Superior temporal gyrus (tissue), 1 donor: Measurements from ENCODE around the gene DIAPH2.

ENCODE experiments used
- DNase-seq: peaks from one replicate; pipeline ENCODE4 v3.0.0-alpha.2; 2016; ENCODE audit errors: extremely low spot score

Gene DIAPH2

DNA sequence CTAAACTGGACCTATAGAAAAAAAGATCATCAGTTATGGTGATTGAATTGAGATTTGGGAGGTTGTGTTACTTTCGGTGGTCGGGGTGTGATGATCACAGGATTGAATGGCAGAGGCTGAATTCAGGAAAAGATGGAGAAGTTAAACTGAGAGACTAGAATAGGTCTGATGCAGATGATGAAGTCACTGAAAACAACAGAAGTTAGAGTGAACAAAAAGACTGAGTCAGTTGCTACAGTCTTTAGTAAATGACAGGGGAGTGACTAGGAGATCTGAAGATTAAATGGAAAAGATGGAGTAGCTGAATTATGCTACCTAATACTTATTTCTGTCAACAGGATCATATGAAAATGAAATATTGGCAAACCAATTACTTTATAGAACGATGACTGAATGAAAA is 362.2 kb downstream of the DIAPH2 start:
- no peak for DNase-seq

DNA sequence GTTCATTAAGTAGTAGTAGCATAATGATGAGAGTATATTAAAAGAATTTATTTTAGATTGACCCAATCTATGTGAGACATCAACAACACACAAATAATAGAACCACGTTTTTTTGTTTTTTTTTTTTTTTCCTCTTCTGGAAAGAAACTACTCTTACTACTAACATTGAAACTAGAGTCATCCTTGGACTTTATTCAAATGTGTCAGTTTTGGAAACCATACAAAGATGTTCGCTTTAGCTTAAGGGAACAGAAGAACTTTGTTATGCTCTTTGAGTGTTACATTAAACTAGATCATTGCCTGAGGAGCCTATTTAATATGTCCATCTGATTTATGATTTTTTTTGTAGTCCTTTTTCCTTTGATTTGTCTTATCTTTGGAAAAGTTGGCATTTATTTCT is 365.8 kb downstream of the DIAPH2 start:
- peak; percentile 12 for DNase-seq

DNA sequence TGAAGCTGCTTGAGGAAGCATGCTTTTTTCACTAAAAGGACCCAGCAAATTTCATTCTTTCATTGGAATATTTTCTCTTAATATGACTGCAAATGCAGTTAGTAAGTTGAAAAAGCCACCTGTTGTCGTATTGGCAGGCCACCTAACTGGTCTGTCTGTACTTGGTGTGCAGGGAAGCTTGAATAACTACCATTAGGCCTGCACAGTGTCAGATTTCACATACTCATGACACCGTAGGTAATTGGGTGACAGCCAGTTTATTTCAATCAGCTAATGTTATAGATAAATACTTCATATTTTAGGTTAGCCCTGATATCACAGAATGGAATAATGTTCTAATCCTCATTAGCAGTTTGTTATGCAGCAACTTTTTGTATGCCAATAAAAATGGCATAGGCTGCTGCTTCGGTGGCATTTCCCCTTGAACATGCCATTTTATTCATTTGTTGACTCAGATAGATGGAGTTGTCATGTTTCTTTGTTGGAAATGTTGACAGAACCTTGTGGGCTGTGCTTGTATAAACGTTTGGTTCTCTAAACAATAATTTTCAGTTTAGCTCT is 372.8 kb downstream of the DIAPH2 start:
- no peak for DNase-seq

- DNase-seq, result no peak
Measured at GRCh38 chrX:97060020-97060419, 375.4 kb downstream of the DIAPH2 start.

- no peak for DNase-seq
Measured at GRCh38 chrX:97065066-97065465, 380.4 kb downstream of the DIAPH2 start.

DNA sequence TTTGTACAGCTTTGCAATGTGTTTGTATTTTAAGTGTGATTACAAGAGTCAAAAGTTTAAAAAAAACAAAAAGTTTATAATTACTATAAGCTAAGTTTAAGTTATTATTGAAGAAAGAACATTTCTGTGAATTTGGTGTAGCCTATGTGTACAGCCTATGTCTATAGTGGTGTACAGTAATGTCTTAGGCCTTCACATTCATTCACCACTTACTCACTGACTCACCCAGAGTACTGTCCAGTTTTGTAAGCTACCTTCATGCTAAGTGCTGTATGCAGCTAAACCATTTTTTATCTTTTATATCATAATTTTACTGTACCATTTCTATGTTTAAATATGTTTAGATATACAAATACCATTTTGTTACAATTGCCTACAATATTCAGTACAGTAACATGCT is 381.3 kb downstream of the DIAPH2 start:
- DNase-seq, result no peak

GRCh38 chrX:97066381-97066780 is 381.7 kb downstream of the DIAPH2 start:
- DNase-seq, result no peak

GRCh38 chrX:97070346-97070745 is 385.7 kb downstream of the DIAPH2 start:
- DNase-seq, result no peak

- DNase-seq, result no peak
Measured at GRCh38 chrX:97074400-97074799, 389.8 kb downstream of the DIAPH2 start.

GRCh38 chrX:97089116-97089515 is 404.5 kb downstream of the DIAPH2 start:
- no peak for DNase-seq

- DNase-seq, result peak; percentile 24
Measured at GRCh38 chrX:97096385-97096784, 411.7 kb downstream of the DIAPH2 start.

DNA sequence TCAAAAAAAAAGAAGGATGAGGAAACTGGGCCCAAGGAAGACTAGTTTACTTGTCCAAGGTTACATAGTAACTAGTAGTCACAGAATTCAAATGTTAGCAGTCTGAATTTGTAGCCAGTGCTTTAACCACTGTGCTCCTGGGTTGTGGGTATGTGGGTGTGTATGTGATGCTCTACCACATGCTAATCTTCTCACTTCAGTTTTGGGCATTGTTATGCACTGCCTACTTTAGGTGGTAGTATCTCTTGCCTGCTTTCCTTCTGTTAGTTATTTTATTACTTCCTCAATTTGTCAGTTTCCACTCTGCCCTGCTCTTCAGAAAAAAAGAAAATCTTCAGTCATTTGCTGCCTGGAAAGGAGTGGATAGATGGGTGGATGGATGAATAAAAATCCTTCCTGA is 418.3 kb downstream of the DIAPH2 start:
- no peak for DNase-seq

DNA sequence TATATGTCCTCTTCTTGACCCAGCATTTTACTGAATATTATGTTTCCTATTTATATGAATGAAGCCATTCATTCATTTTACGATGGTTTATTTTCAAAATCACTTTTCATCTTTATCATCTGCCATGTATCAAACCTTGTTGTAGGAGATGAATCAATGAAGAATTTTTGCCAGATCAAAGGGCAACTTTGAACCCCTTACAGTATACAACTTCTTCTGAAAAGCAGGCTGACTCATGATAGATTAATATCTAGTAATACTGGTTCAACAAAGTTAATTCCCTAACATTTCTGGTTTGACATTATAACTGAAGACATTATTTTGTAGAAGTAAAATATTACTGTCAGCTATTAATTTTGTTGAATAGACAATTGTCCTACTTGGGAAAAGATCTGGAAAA is 425.1 kb downstream of the DIAPH2 start:
- no peak for DNase-seq

DNA sequence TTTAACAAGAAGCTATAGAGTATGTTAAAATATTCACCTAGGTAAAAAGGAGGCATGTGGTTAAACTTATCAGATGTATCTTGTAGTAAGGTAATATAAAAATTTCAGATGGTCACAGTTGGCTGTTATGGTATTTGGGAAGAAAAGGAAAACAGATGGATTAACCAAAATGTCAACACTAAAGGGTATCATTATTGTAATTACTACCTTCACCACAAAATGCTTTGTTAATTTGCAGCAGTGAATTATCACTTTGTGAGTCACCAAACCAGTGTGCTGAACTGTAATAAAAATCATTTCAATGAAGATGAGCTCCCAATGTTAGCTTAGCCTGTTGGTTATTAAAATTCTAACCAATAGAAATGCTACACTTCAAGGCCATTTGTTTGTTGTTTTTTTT is 432.9 kb downstream of the DIAPH2 start:
- DNase-seq, result no peak

DNA sequence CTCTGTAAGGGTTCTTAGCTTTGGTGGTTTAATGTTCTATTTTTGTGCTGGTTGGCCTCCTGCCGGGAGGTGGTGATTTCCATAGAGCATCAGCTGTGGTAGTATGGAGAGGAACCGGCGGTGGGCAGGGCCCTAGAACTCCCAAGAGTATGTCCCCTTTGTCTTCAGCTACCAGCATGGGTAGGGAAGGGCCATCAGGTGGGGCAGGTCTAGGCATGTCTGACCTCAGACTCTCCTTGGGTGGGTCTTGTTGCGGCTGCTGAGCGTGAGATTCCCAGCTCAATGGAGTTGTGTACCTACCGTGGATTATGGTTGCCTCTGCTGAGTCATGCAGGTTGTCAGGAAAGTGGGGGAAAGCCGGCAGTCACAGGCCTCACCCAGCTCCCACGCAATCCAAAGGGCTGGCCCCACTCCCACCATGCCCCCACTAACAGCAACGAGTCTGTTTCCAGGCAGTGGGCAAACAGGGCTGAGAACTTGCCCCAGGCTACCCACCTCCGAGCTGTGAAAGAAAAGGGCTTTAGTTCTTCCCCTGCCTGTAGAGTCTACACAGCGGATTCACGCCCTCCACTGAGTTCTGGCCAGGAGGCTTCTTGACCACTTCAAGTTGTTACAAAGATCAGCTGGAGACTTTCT is 434.9 kb downstream of the DIAPH2 start:
- no peak for DNase-seq

GRCh38 chrX:97123001-97123400 is 438.4 kb downstream of the DIAPH2 start:
- no peak for DNase-seq

DNA sequence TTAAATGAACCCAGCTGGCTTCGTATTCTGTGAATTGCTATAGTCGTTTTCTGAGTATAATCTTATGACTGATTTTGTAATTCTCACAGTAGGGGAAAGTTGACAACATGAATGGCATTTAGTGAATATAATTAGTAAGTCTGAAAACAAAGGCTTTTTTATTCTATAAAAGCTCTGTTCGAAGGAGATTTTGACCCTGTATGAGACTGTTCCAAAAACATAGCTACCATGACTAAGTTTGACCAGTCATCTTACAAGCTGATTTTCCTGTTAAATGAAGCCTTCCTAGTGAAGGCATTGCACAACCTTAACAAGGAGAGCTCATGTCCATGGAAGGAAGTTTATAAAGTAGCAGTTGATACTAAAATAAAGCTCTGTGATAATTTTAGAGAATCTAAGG is 441.4 kb downstream of the DIAPH2 start:
- no peak for DNase-seq

DNA sequence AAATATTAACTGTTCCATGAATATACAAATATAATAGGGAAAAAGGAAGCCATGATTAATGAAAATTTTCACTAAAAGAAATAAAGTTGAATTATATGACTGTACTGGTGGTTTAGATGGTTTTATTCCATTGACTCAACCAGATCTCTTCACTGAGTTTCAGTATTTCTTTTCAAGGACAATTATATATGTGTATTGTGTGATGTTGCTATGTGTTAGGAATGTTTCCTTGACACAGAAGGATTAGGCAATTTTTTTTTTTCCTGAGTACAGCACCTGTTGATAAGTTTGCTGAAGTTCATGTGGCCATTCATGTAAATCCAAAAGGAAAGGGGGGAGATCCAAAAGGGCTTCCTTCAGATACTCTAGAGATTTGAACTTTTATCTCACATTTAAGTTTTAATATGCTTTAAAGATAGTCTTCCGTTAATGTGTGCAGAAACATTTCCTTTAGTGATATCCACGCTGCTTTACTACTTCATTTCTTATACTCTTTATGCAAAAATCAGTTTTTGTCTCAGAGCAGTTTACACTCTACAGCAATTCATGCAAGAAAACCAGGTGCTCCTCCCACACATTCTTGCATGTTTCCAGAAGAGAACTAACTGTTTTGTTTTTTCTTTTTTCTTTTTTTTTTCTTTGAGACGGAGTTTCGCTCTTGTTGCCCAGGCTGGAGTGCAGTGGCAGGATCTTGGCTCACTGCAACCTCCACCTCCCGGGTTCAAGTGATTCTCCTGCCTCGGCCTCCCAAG is 448.2 kb downstream of the DIAPH2 start:
- DNase-seq, result no peak

DNA sequence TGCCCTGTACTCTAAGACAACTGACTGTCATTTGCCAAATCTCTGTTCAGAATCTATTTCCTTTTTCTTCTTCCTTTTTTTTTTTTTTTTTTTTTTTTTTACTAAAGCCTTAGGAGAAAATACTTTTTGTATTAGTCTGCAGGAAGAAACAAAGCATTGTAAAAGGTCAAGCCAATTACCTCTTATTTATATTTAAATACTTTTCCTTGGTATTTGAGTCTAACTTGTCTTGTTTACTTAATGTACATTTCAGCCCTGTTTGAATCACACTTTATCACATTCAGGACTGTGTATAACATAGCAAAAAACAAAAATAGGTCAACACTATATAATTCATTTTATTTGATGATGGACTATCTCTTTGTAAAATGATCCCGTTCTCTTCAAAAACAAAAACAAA is 461.3 kb downstream of the DIAPH2 start:
- DNase-seq, result no peak

- DNase-seq, result no peak
Measured at GRCh38 chrX:97155816-97156215, 471.2 kb downstream of the DIAPH2 start.

DNA sequence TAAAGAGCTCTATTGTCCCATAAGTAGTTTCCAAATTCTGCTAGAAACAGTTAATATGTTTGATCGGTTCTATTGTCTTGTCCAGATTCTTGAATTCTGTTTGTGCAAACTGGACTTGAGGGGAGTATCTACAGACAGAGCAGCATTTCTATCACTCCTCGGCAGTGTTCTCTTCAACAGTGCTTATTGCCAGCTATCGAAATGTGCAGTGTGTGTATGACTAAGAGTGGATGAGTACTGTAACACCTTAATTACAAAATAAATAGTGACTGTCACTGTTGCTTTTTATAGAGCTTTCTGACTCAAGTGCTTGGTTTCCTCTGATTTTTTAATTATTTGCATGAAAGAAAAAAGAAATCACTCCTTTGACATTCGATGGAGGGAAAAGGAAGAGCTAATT is 473.6 kb downstream of the DIAPH2 start:
- no peak for DNase-seq

DNA sequence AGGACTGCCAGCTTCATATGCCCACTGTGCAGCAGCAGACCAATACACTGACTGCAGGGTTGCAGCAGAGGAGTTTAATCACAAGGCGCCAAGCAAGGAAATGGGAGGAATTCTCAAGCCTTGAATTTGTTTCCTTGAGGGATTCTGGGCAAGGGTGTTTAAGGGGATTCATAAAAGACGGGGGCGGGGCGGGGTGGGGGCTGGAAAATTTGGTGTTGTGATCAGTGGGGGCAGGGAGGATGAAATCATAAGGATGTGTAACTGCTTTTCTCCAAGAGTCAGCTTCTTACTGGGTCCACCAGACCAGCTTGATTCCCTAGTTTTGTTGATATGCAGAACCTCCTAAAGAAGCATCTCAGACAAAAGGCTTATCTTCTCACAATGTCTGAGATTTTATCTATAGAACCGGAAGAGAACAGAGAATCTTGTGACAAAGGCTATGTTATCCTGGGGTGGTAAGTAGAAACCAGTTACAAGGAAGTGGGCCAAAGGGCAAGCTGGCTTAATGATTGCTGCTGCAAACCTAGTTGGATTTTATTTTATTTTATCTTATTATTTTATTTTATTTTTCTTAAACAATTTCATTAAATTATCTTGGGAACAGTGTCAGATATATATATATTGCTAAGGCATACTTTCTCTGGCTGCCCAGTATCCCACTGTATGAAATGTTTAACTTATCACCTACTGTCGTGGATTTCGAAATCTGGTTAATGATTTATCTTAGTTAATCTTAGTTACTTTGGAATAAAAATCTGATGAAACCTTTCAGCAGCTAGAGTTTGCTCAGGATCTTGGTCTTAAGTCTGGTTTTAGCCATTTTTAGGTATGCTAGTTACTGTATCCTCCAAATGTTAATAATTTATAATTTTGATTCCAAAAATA is 475.5 kb downstream of the DIAPH2 start:
- no peak for DNase-seq
